RWPE2 (cell line): ENCODE results near the gene VAV3.

ENCODE experiments used
- ATAC-seq: fragments of 200-7000 bp; cut with Tn5 transposase; 3 replicates; pipeline ENCODE4 v1.9.1; 2021; ENCODE audit warnings: low read depth
- DNase-seq: peaks from one replicate; pipeline ENCODE4 v3.0.0-alpha.2; 2020; ENCODE audit warnings: low spot score
- H3K27ac ChIP-seq: fragments of 450-650 bp; 2 replicates; pipeline ENCODE4 v1.5.1; 2017; ENCODE audit warnings: mild to moderate bottlenecking; ENCODE audit not compliant: poor library complexity, severe bottlenecking
- H3K27me3 ChIP-seq: fragments of 250-450 bp; sonication (Bioruptor Pico); 2 replicates; pipeline ENCODE4 v1.5.1; 2021; ENCODE audit warnings: mild to moderate bottlenecking, moderate library complexity; ENCODE audit not compliant: insufficient read depth, poor library complexity, severe bottlenecking
- H3K36me3 ChIP-seq: fragments of 250-450 bp; sonication (Bioruptor Pico); 2 replicates; pipeline ENCODE4 v1.5.1; 2020; ENCODE audit warnings: low read depth, mild to moderate bottlenecking, moderate library complexity
- H3K4me1 ChIP-seq: fragments of 250-450 bp; sonication (Bioruptor Pico); 2 replicates; pipeline ENCODE4 v1.5.1; 2021; ENCODE audit warnings: mild to moderate bottlenecking, moderate library complexity; ENCODE audit not compliant: insufficient read depth, poor library complexity, severe bottlenecking
- H3K4me3 ChIP-seq: fragments of 250-450 bp; sonication (Bioruptor Pico); 2 replicates; pipeline ENCODE4 v1.5.1; 2021; ENCODE audit warnings: mild to moderate bottlenecking, moderate library complexity; ENCODE audit not compliant: severe bottlenecking
- H3K9me3 ChIP-seq: fragments of 250-450 bp; sonication (Bioruptor Pico); 2 replicates; pipeline ENCODE4 v1.5.1; 2021; ENCODE audit warnings: mild to moderate bottlenecking, moderate library complexity; ENCODE audit not compliant: severe bottlenecking
- CTCF ChIP-seq: fragments of 450-650 bp; IDR thresholded peaks from one replicate; pipeline ENCODE4 v1.5.1; 2017; ENCODE audit warnings: mild to moderate bottlenecking, moderate library complexity; ENCODE audit not compliant: poor library complexity, severe bottlenecking

The VAV3 gene

GRCh38 chr1:107897438-107898345 lies 67.3 kb downstream of the VAV3 start:
- Histone ChIP-seq H3K27ac (no peak overlapping the region), H3K27me3 (no peaks in the 10 kb centered on the region), H3K36me3 (no peaks in the 10 kb centered on the region), H3K4me3 (no peak overlapping the region), H3K4me1 (no peaks in the 10 kb centered on the region), H3K9me3 (no peaks in the 10 kb centered on the region)
- DNase-seq (no peak), ATAC-seq (peak; percentile 14; the same call in 1 of the 3 replicates)
- no peak for TF ChIP-seq CTCF

GRCh38 chr1:107896936-107897335 lies 68.0 kb downstream of the VAV3 start:
- H3K4me1 ChIP-seq = no peaks in the 10 kb centered on the region
- no peak for TF ChIP-seq CTCF

GRCh38 chr1:107896401-107896800 lies 68.6 kb downstream of the VAV3 start:
- H3K4me3 ChIP-seq = no peak overlapping the region
- no peak for TF ChIP-seq CTCF
- DNase-seq (no peak), ATAC-seq (no peak)
- H3K4me1 ChIP-seq = no peaks in the 10 kb centered on the region
- no peaks in the 10 kb centered on the region for H3K9me3 ChIP-seq
- H3K36me3 ChIP-seq = no peaks in the 10 kb centered on the region
- no peak overlapping the region for H3K27ac ChIP-seq
- no peaks in the 10 kb centered on the region for H3K27me3 ChIP-seq

More at GRCh38 chr1:107896936-107897335, 68.0 kb downstream of the VAV3 start:
- Histone ChIP-seq H3K36me3 (no peaks in the 10 kb centered on the region), H3K9me3 (no peaks in the 10 kb centered on the region), H3K27ac (no peak overlapping the region), H3K27me3 (no peaks in the 10 kb centered on the region), H3K4me3 (no peak overlapping the region)
- DNase-seq = no peak
- no peak for ATAC-seq

GRCh38 chr1:107895403-107896191 lies 69.4 kb downstream of the VAV3 start:
- Histone ChIP-seq H3K36me3 (no peaks in the 10 kb centered on the region), H3K9me3 (no peaks in the 10 kb centered on the region), H3K27ac (no peak overlapping the region), H3K27me3 (no peaks in the 10 kb centered on the region), H3K4me1 (no peaks in the 10 kb centered on the region), H3K4me3 (no peak overlapping the region)
- no peak for TF ChIP-seq CTCF
- DNase-seq (no peak), ATAC-seq (no peak)
